Neural progenitor cell (in vitro differentiated cells): ENCODE data around the gene IL2RA.

Source experiments
- EZH2 ChIP-seq: fragments of 200-600 bp; sonication (generic); IDR thresholded peaks from 2 replicates; pipeline ENCODE4 v1.6.1; 2017; ENCODE audit warnings: antibody characterized with exemption, mild to moderate bottlenecking, moderate library complexity
- EZH2phosphoT487 ChIP-seq: fragments of 200-600 bp; sonication (generic); IDR thresholded peaks from 2 replicates; pipeline ENCODE4 v1.6.1; 2017; ENCODE audit warnings: antibody characterized with exemption
- TF ChIP-seq, protein P1 (sequence below): fragments of 200-600 bp; sonication (generic); IDR thresholded peaks from 2 replicates; pipeline ENCODE4 v1.5.1; 2017; ENCODE audit warnings: antibody characterized with exemption, mild to moderate bottlenecking

DNA sequence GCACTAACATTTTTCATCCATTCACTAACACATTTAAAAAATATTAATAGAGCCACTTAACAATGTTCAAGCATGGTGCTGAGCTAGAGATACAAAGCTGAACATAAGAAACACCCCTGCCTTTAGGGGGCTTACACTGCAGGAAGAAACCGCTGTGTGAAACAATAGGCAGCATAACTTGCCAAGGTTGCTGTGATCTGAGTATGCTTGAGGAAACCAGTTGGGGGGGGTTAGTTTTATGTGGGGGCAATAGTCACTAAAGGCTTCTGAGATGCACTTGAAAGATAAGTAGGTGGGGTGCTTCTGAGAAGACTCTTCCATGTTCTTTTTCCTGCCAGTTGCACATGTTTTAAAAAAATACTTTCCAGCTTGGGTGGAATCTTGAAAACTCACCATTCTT, 29.5 kb upstream of the IL2RA start:
- TF ChIP-seq, protein P1, sequence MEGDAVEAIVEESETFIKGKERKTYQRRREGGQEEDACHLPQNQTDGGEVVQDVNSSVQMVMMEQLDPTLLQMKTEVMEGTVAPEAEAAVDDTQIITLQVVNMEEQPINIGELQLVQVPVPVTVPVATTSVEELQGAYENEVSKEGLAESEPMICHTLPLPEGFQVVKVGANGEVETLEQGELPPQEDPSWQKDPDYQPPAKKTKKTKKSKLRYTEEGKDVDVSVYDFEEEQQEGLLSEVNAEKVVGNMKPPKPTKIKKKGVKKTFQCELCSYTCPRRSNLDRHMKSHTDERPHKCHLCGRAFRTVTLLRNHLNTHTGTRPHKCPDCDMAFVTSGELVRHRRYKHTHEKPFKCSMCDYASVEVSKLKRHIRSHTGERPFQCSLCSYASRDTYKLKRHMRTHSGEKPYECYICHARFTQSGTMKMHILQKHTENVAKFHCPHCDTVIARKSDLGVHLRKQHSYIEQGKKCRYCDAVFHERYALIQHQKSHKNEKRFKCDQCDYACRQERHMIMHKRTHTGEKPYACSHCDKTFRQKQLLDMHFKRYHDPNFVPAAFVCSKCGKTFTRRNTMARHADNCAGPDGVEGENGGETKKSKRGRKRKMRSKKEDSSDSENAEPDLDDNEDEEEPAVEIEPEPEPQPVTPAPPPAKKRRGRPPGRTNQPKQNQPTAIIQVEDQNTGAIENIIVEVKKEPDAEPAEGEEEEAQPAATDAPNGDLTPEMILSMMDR, result no peak
- TF ChIP-seq EZH2, result no peak
- no peak for TF ChIP-seq EZH2phosphoT487
